Stimulated activated CD8-positive, alpha-beta memory T cell treated with anti-CD3 and anti-CD28 coated beads, Interleukin-12 subunit alpha, Interleukin-12 subunit beta, amount 100 ng/mL, for 1 hour (primary cell): ENCODE measurements around the gene FAM50B.
"Not testable (repeated sequence)": the region's sequence is repeated elsewhere in the genome, so short reads cannot be mapped to it uniquely, and the experiment has no call there.

Experiments
- DNase-seq: peaks from one replicate; pipeline ENCODE4 v3.0.0-alpha.2; 2020; ENCODE audit warnings: low read depth

Gene FAM50B

DNA sequence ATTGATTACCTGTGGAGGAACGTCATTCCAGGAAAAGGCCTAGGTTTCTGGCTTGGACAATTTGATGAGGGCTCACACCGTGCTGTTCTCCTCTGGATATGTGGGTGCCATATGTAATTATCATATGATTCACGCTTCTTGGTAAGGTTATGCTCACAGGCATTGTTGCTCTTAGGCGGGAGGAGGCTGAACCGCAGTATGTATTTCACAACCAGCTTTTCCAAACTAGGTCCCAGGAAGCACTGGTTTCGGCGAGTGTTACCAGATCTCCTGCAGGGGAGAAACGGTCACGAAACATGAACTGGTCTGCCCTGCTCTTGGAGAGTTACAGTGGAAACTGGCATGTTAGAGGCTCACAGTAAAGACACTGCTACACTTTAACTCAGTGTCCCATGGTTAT is 793 bp upstream of the FAM50B start:
- DNase-seq: no peak

DNA sequence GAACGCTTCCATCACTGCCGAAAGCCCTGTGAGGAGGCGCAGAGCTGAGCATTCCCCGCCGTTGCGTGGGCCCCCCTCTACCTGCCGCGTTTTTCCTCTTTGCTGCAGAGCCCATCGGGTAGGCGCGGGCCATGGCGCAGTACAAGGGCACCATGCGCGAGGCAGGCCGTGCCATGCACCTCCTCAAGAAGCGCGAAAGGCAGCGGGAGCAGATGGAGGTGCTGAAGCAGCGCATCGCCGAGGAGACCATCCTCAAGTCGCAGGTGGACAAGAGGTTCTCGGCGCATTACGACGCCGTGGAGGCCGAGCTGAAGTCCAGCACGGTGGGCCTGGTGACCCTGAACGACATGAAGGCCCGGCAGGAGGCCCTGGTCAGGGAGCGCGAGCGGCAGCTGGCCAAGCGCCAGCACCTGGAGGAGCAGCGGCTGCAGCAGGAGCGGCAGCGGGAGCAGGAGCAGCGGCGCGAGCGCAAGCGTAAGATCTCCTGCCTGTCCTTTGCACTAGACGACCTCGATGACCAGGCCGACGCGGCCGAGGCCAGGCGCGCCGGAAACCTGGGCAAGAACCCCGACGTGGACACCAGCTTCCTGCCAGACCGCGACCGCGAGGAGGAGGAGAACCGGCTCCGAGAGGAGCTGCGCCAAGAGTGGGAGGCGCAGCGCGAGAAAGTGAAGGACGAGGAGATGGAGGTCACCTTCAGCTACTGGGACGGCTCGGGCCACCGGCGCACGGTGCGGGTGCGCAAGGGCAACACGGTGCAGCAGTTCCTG is 693 bp downstream of the FAM50B start:
- no peak for DNase-seq

DNA sequence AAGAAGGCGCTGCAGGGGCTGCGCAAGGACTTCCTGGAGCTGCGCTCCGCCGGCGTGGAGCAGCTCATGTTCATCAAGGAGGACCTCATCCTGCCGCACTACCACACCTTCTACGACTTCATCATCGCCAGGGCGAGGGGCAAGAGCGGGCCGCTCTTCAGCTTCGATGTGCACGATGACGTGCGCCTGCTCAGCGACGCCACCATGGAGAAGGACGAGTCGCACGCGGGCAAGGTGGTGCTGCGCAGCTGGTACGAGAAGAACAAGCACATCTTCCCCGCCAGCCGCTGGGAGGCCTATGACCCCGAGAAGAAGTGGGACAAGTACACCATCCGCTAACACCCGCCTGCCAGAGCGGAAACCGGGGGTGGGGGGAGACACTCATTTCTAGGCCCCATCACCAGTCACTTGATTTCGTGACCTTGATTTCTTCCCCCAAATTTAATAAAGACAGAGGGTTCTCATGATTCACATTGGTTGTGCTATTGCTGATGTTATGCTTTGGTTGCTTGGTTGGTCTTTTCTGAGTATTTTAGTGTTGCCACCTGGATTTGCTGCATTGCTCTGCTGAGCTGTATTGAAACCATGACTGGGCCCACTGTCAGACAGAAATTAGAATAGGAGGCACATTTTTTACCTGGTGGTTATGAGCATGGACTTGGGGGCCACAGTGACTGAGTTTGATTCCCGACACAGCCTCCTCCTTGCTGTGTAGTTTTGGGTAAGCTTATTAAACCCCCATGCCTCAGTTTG is 1.5 kb downstream of the FAM50B start:
- DNase-seq: no peak

DNA sequence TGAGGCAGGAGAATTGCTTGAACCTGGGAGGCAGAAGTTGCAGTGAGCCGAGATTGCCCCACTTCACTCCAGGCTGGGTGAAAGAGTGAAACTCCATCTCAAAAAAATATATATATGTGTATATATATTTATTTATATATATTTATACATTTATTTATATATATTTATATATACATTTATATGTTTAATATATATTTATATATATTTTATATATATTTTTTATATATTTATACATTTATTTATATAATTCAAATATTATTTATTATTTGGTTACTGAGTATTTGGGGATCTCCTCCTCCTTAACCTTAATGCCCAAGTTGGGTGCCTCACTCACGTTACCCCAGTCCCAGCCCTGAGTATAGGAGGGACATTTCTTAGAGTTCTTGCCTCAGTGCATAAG is 2.7 kb downstream of the FAM50B start:
- no peak for DNase-seq

- DNase-seq: no peak
These were observed 3.2 kb downstream of the FAM50B start for GRCh38 chr6:3852391-3852790.

DNA sequence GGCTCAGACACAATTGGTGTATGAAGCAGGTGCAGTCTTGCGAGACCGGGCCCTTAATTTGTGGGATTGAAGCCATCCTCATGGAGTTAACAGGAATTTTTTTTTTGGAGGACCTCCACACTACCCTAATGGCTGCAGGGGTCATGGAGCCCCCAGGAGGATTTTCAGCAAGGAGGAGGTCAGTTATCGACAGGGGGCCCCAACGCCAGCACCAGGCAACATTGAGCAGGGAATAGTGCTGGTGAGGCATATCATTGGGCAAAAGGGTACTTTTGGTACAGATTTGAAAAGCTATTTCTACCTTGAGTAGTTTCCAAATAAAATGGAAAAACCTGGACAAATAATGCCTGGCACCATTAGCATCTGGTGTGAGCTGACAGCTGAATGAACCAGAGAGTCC is 6.7 kb downstream of the FAM50B start:
- DNase-seq: no peak

GRCh38 chr6:3856576-3856975 is 7.4 kb downstream of the FAM50B start:
- no peak for DNase-seq

- DNase-seq: no peak
These were observed 8.6 kb downstream of the FAM50B start for GRCh38 chr6:3857468-3858456.

- no peak for DNase-seq
These were observed 10.8 kb downstream of the FAM50B start for GRCh38 chr6:3859878-3860552.

GRCh38 chr6:3861424-3861823 is 12.3 kb downstream of the FAM50B start:
- no peak for DNase-seq

GRCh38 chr6:3862038-3862437 is 12.9 kb downstream of the FAM50B start:
- DNase-seq: no peak

GRCh38 chr6:3863322-3863721 is 14.1 kb downstream of the FAM50B start:
- not testable (repeated sequence) for DNase-seq

GRCh38 chr6:3865463-3865862 is 16.3 kb downstream of the FAM50B start:
- DNase-seq: no peak

DNA sequence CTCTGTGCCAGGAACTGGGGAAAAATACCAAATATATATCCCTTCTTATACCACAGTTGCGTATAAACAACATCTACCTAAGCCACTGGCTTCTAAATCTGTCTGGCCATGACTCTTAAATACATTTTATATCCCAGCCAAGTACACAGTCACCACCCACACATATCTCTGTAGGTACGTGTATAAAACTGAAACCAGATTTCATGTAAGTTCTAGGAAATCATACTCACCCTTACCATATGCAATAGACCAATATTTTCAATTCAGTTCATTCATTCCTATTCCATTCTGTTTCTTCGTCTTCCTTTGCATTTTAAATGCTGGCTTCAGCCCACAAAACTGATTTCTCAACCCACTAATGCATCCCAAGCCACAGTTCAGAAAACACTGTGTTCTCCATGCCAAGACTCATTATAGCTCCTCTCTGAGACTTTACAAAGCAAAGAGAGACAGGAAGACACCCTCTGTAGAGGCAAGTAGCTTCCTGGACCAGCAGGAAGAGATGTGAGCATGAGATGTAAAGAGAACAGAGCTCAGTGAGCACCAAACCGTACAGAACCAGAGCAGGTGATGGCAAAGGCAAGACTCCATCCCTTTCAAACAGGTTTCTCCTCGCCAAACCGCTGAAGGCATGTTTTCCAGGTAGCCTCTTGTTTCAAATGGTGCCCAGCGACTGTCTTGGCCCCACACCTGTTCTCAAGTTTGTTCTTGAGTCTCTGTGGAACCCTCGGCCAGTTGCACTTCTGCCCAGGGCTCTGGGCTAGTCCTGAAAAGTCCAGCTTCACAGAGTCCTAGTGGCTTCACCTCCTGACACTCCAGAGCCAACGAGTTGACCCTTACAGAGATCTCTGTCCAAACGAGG is 18.7 kb downstream of the FAM50B start:
- DNase-seq: no peak

DNA sequence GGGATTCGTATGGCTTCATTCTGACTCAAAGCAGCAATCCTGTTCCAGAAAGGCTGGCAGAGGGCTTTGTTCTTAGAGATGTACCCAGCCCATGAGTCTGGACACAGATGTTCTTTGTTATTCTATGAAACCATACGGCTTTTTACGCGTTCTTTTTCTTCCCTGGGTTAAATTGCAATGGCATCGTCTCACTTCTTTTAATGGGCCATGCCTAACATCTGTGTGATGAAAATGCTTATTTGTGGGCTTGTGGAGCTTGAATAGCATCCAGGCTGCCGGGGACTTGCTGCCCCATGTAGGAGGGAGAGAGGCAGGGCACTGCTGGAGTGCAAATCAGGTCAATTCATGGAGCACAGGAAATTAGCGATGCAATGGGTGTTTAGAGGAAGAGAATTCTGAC is 19.4 kb downstream of the FAM50B start:
- DNase-seq: no peak

DNA sequence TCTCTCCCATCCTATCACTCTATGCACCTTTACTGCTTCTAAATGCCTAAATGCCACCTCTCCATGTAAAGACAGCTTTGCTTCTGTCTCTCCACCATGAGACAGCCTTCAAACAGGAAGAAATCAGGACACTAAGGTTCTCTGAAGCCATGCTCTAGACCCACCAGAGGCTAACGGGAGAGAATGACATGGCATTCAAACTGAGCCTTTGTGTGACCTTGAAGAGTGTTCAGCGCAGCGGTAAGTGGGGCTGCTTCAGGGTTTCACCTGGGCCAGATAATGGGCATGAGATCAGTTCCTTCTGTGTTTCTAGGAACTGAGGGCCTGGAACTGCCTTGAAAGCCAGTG is 20.1 kb downstream of the FAM50B start:
- no peak for DNase-seq

DNA sequence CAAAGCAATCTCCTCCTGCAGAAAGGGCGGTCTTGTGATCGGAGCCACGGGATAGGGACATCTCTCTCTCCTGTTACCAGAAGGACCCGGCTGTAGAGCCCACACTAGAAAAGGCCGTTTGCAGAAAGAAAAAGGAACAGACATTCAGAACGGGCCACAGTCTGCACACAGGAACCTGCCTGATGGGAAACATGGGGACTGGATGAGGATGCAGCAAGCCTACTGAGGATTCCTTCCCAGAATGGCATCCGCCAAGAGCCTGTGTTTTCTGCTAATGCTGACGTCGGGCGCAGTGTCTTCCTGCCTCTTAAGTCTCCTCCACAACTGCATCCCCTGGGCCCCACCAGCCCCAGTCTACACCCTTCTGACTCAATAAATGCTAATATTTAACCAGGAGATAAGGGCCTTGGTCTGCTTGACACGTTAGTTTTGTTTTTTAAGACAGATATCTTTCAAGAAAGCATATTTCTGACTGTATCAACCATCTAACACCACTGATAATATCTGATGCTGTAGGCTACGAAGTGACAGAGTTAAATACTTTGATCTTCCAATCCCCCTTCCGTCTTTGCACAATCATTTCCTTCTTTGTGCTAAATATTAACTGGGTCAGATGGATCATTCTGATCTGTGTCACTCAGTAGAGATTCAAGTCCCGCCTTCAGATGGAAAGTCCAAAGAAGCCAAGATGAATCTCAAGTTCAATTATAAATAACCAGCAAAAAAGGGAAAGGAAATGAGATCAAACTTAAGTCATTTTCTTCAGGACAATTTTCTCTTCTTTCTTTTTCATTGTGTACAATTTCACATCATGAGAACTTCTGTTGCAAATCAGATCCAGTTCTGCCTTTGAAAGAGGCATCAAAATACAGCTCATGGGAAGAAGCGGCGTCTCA is 20.7 kb downstream of the FAM50B start:
- no peak for DNase-seq

- DNase-seq: no peak
These were observed 21.4 kb downstream of the FAM50B start for GRCh38 chr6:3870528-3870925.

DNA sequence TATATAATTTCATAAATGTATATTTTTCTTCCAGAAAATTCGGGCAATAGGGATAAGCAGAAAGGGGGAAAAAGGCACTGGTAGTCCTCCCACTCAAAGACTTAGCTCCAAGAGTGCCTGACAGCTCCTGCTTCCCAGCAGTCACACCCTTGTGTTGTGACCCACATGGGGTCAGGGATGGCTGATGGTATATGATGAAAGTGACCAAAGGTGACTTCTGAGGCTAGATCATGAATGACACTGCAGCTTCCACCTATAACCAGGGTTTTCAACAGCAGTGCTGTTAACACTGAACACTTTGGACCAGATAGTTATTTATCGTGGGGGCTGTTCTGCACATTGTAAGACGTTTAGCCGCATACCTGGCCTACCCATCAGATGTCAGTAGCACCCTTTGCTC is 22.3 kb downstream of the FAM50B start:
- no peak for DNase-seq

- no peak for DNase-seq
These were observed 22.8 kb downstream of the FAM50B start for GRCh38 chr6:3871939-3872338.
